ENCODE results near the gene NEFH.
"Not testable (repeated sequence)": the region's sequence is repeated elsewhere in the genome, so short reads cannot be mapped to it uniquely, and the experiment has no call there.

The NEFH gene, protein sequence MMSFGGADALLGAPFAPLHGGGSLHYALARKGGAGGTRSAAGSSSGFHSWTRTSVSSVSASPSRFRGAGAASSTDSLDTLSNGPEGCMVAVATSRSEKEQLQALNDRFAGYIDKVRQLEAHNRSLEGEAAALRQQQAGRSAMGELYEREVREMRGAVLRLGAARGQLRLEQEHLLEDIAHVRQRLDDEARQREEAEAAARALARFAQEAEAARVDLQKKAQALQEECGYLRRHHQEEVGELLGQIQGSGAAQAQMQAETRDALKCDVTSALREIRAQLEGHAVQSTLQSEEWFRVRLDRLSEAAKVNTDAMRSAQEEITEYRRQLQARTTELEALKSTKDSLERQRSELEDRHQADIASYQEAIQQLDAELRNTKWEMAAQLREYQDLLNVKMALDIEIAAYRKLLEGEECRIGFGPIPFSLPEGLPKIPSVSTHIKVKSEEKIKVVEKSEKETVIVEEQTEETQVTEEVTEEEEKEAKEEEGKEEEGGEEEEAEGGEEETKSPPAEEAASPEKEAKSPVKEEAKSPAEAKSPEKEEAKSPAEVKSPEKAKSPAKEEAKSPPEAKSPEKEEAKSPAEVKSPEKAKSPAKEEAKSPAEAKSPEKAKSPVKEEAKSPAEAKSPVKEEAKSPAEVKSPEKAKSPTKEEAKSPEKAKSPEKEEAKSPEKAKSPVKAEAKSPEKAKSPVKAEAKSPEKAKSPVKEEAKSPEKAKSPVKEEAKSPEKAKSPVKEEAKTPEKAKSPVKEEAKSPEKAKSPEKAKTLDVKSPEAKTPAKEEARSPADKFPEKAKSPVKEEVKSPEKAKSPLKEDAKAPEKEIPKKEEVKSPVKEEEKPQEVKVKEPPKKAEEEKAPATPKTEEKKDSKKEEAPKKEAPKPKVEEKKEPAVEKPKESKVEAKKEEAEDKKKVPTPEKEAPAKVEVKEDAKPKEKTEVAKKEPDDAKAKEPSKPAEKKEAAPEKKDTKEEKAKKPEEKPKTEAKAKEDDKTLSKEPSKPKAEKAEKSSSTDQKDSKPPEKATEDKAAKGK

DNA sequence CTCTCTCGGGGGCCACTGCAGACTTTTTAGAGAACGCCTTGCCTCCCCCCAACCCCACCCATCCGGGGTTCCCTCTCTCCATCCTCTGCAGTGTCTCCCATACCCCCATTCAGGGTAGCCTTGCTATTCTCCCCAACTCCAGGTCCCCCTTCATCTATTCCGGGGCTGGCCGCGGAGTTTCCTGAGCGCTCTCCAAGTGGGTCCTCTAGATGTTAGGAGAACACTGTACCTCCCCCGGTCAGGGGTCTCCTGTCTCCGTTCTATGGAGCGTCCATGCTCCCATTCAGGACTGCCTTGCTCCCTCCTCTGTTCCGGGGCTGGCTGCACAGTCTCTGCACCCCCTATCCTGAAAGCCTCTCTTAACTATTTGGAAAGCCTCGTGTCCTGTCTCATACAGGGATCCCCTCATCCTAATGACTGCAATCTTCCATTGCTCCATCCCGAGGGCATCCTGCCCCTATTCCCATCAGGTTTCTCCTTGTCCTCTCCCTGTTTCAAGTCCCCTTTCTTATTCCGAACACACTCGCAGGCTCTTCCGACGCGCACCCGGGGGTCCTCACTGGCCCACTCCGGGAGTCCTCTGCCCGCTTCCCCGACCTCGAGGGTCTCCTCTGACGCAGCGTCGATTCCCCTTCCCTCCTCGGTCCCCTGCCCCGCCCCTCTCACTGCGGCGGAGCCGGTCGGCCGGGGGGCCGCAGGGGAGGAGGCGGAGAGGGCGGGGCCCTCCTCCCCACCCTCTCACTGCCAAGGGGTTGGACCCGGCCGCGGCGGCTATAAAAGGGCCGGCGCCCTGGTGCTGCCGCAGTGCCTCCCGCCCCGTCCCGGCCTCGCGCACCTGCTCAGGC lies at the start of gene NEFH:
NEFH (plus strand) TSS at position 802 of the 845 bp plus-strand sequence. CDS start 45 bp downstream, outside the sequence.
- Mint-ChIP-seq H3K27ac (no peak within 1 kb of the TSS), H3K9me3 (no peaks in the 10 kb centered on the region), H3K4me3 (peak within 1 kb of the TSS; percentile 59), H3K4me1 (peaks cover 17% of the 10 kb centered on the region), H3K36me3 (peaks cover 7% of the 10 kb centered on the region)
- DNase-seq (ENCODE audit: low spot score in 2 of 2) (no peak), ATAC-seq (no peak)

- no peak for ATAC-seq
- Mint-ChIP-seq H3K9me3 (no peaks in the 10 kb centered on the region), H3K4me3 (no peak overlapping the region), H3K4me1 (no peaks in the 10 kb centered on the region), H3K36me3 (no peaks in the 10 kb centered on the region), H3K27ac (no peak overlapping the region)
- DNase-seq (ENCODE audit: low spot score in 2 of 2) = no peak
These were observed 48.0 kb upstream of the NEFH start for GRCh38 chr22:29431986-29432385.

DNA sequence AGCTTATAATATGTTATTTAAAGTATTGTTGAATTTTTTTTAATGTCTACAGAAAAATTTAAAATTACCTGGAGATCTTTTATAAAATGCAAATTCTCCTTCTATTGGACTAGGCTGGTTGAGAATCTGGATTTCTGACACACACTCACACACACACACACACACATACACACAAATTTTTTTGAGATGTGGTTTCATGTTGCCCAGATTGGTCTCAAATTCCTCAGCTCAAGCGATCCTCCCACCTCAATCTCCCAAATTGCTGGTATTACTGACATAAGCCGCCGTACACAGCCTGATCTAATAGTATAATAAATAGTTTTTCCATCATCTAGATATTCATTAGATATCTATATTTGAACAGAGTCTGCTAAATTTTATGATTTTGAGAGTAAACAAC lies 46.2 kb upstream of the NEFH start:
- Mint-ChIP-seq H3K27ac (no peak overlapping the region), H3K4me1 (no peaks in the 10 kb centered on the region), H3K36me3 (no peaks in the 10 kb centered on the region), H3K9me3 (no peaks in the 10 kb centered on the region), H3K4me3 (no peak overlapping the region)
- DNase-seq (ENCODE audit: low spot score in 2 of 2) (no peak), ATAC-seq (no peak)

GRCh38 chr22:29434288-29434687 lies 45.7 kb upstream of the NEFH start:
- H3K4me1 Mint-ChIP-seq = no peaks in the 10 kb centered on the region

DNA sequence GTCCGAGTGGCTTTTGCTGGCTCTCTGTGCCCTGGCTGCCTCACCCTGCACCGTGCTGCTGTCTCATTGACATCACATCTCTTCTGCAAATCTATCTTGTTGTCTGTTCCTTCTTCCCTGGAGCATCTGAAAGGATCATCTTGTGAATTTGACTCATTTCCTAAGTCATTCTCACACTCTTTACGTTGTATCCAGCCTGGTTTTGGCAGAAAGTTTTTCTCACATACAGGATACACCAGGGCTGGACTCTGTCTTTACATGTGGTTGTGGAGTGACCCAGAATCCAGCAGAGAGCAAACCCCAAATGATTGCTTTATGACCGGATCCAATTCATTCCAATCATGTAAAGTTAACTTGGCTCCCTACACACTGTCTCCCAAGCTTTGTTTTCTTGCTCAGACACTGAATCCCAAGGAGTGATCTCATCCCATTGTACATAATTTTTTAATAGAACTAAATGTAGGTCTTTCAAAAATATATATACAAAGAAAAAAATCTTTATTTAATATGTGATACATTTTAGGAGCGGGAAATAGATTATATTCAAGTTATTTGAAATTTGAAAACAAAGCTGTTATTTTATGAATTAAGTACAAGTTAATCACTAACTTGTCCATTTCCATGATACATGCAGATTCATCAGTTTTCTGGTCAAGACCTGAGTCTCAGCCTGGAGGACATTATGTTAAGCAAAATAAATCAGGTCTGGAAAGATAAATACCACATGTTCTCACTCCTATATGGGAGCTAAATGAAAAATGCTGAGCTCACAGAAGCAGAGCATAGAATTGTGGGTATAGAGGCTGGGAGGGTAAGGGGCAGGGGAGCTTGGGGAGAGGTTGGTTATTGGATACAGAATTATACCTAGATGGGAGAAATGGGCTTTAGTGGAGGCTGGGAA lies 44.5 kb upstream of the NEFH start:
- Mint-ChIP-seq H3K4me3 (no peak overlapping the region), H3K36me3 (no peaks in the 10 kb centered on the region), H3K4me1 (no peaks in the 10 kb centered on the region)

More at GRCh38 chr22:29434288-29434687, 45.7 kb upstream of the NEFH start:
- Mint-ChIP-seq H3K9me3 (no peaks in the 10 kb centered on the region), H3K27ac (no peak overlapping the region), H3K4me3 (no peak overlapping the region), H3K36me3 (no peaks in the 10 kb centered on the region)
- DNase-seq (ENCODE audit: low spot score in 2 of 2) (no peak), ATAC-seq (no peak)

GRCh38 chr22:29438283-29438682 lies 41.7 kb upstream of the NEFH start, which contains the start of gene RFPL1:
Gene RFPL1, plus strand, starts transcription at chr22:29438583.
- DNase-seq (ENCODE audit: low spot score in 2 of 2); H3K9me3 Mint-ChIP-seq; ATAC-seq; H3K4me1 Mint-ChIP-seq; H3K4me3 Mint-ChIP-seq; H3K27ac Mint-ChIP-seq; H3K36me3 Mint-ChIP-seq: not testable (repeated sequence)

More for the DNA sequence above, 44.5 kb upstream of the NEFH start:
- no peak overlapping the region for H3K27ac Mint-ChIP-seq
- H3K9me3 Mint-ChIP-seq = no peaks in the 10 kb centered on the region
- ATAC-seq = no peak
- DNase-seq (ENCODE audit: low spot score in 2 of 2) = no peak

DNA sequence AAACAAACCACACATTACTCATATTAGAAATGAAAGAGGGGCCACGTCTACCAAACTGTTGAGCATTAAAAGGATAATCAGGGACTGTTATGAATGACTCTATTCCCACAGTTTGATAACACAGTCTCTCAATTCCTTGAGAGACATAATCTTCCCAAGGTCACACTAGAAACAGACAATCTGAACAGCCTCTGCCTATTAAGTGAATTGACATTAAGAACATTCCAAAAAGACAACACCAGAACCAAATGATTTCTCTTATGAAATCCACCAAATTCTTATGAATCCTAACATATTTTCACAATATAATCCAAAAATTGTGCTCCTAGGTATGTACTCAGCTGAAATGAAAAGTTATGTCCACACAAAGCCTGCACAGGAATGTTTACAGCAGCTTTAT lies 37.0 kb upstream of the NEFH start:
- DNase-seq (ENCODE audit: low spot score in 2 of 2) (no peak), ATAC-seq (no peak)
- Mint-ChIP-seq H3K36me3 (no peaks in the 10 kb centered on the region), H3K9me3 (no peaks in the 10 kb centered on the region), H3K4me3 (no peak overlapping the region), H3K4me1 (no peaks in the 10 kb centered on the region), H3K27ac (no peak overlapping the region)

- no peaks in the 10 kb centered on the region for H3K4me1 Mint-ChIP-seq
- DNase-seq (ENCODE audit: low spot score in 2 of 2) (no peak), ATAC-seq (no peak)
- H3K9me3 Mint-ChIP-seq = no peaks in the 10 kb centered on the region
- no peak overlapping the region for H3K4me3 Mint-ChIP-seq
- H3K36me3 Mint-ChIP-seq = no peaks in the 10 kb centered on the region
- no peak overlapping the region for H3K27ac Mint-ChIP-seq
These were observed 36.6 kb upstream of the NEFH start for GRCh38 chr22:29443452-29443851.

- H3K9me3 Mint-ChIP-seq = no peaks in the 10 kb centered on the region
- no peaks in the 10 kb centered on the region for H3K4me1 Mint-ChIP-seq
- no peak for DNase-seq (ENCODE audit: low spot score in 2 of 2)
- H3K27ac Mint-ChIP-seq = no peak overlapping the region
- no peak for ATAC-seq
- H3K36me3 Mint-ChIP-seq = no peaks in the 10 kb centered on the region
- no peak overlapping the region for H3K4me3 Mint-ChIP-seq
These were observed 35.9 kb upstream of the NEFH start for GRCh38 chr22:29443861-29444792.

DNA sequence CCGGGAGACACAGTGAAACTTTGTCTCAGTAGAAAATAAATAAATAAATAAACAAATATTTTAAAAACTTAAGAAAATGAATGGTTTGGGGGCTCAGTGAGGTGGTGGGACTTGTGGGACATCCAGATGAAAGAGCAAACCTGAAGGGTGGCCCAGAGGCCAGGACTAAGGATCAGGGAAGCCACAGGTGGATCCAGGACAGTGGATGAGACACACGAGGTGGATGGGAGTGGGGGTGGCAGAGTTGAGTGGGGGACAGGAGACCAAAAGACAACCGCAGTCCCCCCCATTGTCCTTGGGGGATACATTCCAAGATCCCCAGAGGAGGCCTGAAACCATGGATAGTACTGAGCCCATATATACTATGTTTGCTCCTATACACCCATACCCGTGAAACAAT lies 34.5 kb upstream of the NEFH start:
- no peak for ATAC-seq
- no peak for DNase-seq (ENCODE audit: low spot score in 2 of 2)
- Mint-ChIP-seq H3K36me3 (no peaks in the 10 kb centered on the region), H3K9me3 (no peaks in the 10 kb centered on the region), H3K4me3 (no peak overlapping the region), H3K4me1 (no peaks in the 10 kb centered on the region), H3K27ac (no peak overlapping the region)

DNA sequence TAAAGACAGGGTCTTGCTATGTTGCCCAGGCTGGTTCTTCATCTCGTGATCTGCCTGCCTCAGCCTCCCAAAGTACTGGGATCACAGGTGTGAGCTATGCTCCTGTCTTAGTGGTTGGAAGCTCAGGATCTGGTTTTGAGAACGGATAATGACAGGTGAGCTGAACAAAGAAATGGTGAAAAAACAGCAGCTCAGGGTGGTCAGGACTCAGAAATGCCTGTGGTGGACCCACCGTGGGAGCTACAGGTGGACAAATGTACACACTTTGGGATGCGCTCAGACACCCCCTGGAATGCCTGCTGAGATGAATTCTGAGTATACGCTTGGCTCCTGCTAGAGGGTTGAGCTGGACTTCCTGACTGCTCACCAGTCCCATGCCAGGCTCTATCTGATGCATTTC lies 32.1 kb upstream of the NEFH start:
- Mint-ChIP-seq H3K9me3 (no peaks in the 10 kb centered on the region), H3K36me3 (no peaks in the 10 kb centered on the region), H3K27ac (no peak overlapping the region), H3K4me1 (no peaks in the 10 kb centered on the region), H3K4me3 (no peak overlapping the region)
- no peak for ATAC-seq
- no peak for DNase-seq (ENCODE audit: low spot score in 2 of 2)

GRCh38 chr22:29449296-29449875 lies 30.6 kb upstream of the NEFH start:
- no peak overlapping the region for H3K27ac Mint-ChIP-seq
- no peak for ATAC-seq
- no peaks in the 10 kb centered on the region for H3K4me1 Mint-ChIP-seq
- no peak overlapping the region for H3K4me3 Mint-ChIP-seq
- no peaks in the 10 kb centered on the region for H3K9me3 Mint-ChIP-seq
- no peaks in the 10 kb centered on the region for H3K36me3 Mint-ChIP-seq
- DNase-seq (ENCODE audit: low spot score in 2 of 2) = no peak

DNA sequence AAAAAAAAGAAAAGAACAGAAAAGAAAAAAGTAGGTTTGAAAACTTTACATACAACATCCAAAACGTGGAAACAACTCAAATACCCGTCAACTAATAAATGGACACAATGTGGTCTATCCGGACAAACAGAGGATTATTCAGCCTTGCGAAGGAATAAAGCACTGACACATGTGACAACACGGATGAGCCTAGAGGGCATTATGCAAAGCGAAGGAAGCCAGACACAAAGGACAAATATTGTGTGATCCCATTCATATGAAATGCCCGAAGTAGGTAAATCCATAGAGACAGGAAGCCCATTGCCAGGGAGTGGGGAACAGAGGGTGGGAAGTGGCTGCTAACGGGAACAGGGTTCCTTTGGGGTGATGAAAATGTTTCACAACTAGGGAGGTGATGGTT lies 29.8 kb upstream of the NEFH start:
- Mint-ChIP-seq H3K27ac (no peak overlapping the region), H3K9me3 (no peaks in the 10 kb centered on the region), H3K36me3 (no peaks in the 10 kb centered on the region), H3K4me3 (no peak overlapping the region), H3K4me1 (no peaks in the 10 kb centered on the region)
- DNase-seq (ENCODE audit: low spot score in 2 of 2) = no peak
- ATAC-seq = no peak
